ENCODE data around the gene CCDC89.

The CCDC89 gene

GRCh38 chr11:85643191-85643614, 42.8 kb downstream of the CCDC89 start:
- ChIA-PET CTCF (interaction anchor here (0.5 kb wide), 1 partner anchor 162 kb away, joined by 3 read pairs; no protein-coding TSS in a partner anchor), POLR2A (ENCODE audit: low non-redundant PET) (no interaction called here)
- TF ChIP-seq, protein P1, sequence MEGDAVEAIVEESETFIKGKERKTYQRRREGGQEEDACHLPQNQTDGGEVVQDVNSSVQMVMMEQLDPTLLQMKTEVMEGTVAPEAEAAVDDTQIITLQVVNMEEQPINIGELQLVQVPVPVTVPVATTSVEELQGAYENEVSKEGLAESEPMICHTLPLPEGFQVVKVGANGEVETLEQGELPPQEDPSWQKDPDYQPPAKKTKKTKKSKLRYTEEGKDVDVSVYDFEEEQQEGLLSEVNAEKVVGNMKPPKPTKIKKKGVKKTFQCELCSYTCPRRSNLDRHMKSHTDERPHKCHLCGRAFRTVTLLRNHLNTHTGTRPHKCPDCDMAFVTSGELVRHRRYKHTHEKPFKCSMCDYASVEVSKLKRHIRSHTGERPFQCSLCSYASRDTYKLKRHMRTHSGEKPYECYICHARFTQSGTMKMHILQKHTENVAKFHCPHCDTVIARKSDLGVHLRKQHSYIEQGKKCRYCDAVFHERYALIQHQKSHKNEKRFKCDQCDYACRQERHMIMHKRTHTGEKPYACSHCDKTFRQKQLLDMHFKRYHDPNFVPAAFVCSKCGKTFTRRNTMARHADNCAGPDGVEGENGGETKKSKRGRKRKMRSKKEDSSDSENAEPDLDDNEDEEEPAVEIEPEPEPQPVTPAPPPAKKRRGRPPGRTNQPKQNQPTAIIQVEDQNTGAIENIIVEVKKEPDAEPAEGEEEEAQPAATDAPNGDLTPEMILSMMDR (conservative IDR thresholded peaks at IDR 0.05; ENCODE audit: low read depth), result no peak
- no peak for DNase-seq (ENCODE audit: low spot score)
- no peak overlapping the region for H3K27ac ChIP-seq

DNA sequence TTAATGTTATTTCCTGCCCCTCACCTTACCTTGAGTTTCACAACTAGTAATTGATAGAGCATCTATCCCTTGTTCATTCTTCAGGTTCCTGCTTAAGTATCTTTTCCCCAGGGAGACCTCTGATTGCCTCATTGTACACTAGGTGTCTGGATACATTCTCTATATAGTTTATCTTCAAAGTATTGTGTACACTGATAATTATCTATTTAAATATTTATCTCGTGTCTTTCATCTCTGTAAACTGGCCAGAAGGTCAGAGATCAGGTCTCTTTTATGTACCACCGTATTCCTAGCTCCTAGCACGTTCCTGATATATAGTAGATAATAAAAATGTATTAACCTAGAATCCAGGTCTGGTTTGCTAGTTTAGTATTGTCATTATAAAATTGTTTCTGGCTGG, 51.2 kb downstream of the CCDC89 start:
- TF ChIP-seq, protein P1 (conservative IDR thresholded peaks at IDR 0.05; ENCODE audit: low read depth), result no peak
- no peak for DNase-seq (ENCODE audit: low spot score)
- POLR2A ChIA-PET (ENCODE audit: low non-redundant PET), result no interaction called here
- CTCF ChIA-PET, result interaction anchor here (0.7 kb wide), 1 partner anchor 88 kb away, joined by 3 read pairs; no protein-coding TSS in a partner anchor
- no peak overlapping the region for H3K27ac ChIP-seq
